22Rv1 (cell line): ENCODE measurements around the gene MMP21.

Source experiments
- CTCF ChIP-seq: fragments of 450-650 bp; IDR thresholded peaks from 2 replicates; pipeline ENCODE4 v1.5.1; 2017; ENCODE audit warnings: mild to moderate bottlenecking
- ZFX ChIP-seq: fragments of 450-650 bp; IDR thresholded peaks from 2 replicates; pipeline ENCODE4 v1.6.1; 2017; ENCODE audit warnings: antibody characterized with exemption, borderline replicate concordance

DNA sequence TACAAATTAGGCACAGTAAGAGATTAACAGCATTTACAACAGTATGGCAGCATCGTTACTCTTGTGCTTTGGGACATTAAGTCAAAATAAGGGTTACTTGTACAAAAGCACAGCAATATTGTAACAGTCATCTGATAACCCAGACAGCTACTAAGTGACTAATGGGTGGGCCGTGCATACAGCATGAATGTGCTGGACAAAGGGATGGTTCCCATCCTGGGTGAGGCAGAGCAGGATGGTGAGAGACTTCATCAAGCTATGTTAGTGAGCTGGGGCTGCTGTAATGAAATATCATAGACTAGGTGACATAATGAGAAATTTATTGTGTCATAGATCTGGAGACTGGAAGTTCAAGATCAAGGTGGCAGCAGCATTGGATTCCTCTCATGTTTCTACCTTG is 30.7 kb downstream of the MMP21 start:
- TF ChIP-seq CTCF (no peak), ZFX (no peak)
